ENCODE measurements around the gene TEX48. TPM values are rescaled to one million over a fixed set of nuclear protein-coding genes. Genes with fewer than 3 reads are reported as not detected.
A peak's percentile ranks its signal among the peaks of the same experiment; 100 is the strongest.

TEX48 gene
- total RNA-seq, 6 experiments from 2014 or later = not detected

GRCh38 chr9:114652776-114653555 is 29.0 kb downstream of the TEX48 start:
- DNase-seq = peak; percentile 61
- Mint-ChIP-seq H3K4me1 (ENCODE audit: low read depth) (peaks cover 32% of the 10 kb centered on the region), H3K36me3 (ENCODE audit: low read depth) (no peaks in the 10 kb centered on the region), H3K9me3 (no peaks in the 10 kb centered on the region), H3K4me3 (peak overlapping the region; percentile 45; the same call in 1 of the 2 replicates), H3K27me3 (ENCODE audit: insufficient read depth) (peaks cover 3% of the 10 kb centered on the region), H3K27ac (peak overlapping the region; percentile 89)
- TF ChIP-seq, protein P1, sequence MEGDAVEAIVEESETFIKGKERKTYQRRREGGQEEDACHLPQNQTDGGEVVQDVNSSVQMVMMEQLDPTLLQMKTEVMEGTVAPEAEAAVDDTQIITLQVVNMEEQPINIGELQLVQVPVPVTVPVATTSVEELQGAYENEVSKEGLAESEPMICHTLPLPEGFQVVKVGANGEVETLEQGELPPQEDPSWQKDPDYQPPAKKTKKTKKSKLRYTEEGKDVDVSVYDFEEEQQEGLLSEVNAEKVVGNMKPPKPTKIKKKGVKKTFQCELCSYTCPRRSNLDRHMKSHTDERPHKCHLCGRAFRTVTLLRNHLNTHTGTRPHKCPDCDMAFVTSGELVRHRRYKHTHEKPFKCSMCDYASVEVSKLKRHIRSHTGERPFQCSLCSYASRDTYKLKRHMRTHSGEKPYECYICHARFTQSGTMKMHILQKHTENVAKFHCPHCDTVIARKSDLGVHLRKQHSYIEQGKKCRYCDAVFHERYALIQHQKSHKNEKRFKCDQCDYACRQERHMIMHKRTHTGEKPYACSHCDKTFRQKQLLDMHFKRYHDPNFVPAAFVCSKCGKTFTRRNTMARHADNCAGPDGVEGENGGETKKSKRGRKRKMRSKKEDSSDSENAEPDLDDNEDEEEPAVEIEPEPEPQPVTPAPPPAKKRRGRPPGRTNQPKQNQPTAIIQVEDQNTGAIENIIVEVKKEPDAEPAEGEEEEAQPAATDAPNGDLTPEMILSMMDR (IDR thresholded peaks at IDR 0.05) = no peak

DNA sequence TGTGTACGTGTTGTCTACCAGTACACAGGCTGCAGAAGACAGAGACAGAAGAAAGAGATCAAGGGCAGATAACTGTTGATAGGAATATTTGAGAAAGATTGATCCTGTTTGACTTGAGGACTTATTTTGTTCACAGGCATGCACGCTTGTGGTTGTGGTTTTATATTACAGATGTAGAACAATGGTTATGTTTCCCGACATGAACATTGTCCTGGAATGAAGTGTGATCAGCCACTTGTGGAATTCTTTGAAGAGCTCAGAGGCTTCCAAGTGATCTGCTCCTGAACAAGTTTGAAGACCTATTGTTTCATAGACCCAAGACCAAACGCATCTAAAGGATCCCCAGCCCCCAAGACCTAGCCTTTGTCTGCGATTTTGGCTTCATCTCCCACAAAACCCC is 38.1 kb downstream of the TEX48 start:
- TF ChIP-seq, protein P1 (IDR thresholded peaks at IDR 0.05) = no peak
- DNase-seq = no peak

GRCh38 chr9:114643001-114643400 is 39.0 kb downstream of the TEX48 start:
- no peak overlapping the region for H3K27ac Mint-ChIP-seq
- 0 out of 2 replicates have a peak, but pooled peaks cover 10% of the 10 kb centered on the region for H3K36me3 Mint-ChIP-seq (ENCODE audit: low read depth)
- no peak for DNase-seq
- no peaks in the 10 kb centered on the region; the same call in 1 of the 2 replicates for H3K27me3 Mint-ChIP-seq (ENCODE audit: insufficient read depth)
- H3K4me3 Mint-ChIP-seq = no peak overlapping the region
- TF ChIP-seq, protein P1 (IDR thresholded peaks at IDR 0.05) = no peak
- H3K9me3 Mint-ChIP-seq = no peaks in the 10 kb centered on the region
- H3K4me1 Mint-ChIP-seq (ENCODE audit: low read depth) = peaks cover 7% of the 10 kb centered on the region

More for the DNA sequence above, 38.1 kb downstream of the TEX48 start:
- no peak overlapping the region for H3K27ac Mint-ChIP-seq
- H3K36me3 Mint-ChIP-seq (ENCODE audit: low read depth) = 0 out of 2 replicates have a peak, but pooled peaks cover 10% of the 10 kb centered on the region
- H3K27me3 Mint-ChIP-seq (ENCODE audit: insufficient read depth) = no peaks in the 10 kb centered on the region
- H3K4me3 Mint-ChIP-seq = no peak overlapping the region
- H3K4me1 Mint-ChIP-seq (ENCODE audit: low read depth) = peaks cover 7% of the 10 kb centered on the region
- H3K9me3 Mint-ChIP-seq = no peaks in the 10 kb centered on the region

- Mint-ChIP-seq H3K27me3 (ENCODE audit: insufficient read depth) (no peaks in the 10 kb centered on the region; the same call in 1 of the 2 replicates), H3K27ac (no peak overlapping the region), H3K9me3 (no peaks in the 10 kb centered on the region), H3K4me1 (ENCODE audit: low read depth) (peaks cover 7% of the 10 kb centered on the region), H3K4me3 (no peak overlapping the region), H3K36me3 (ENCODE audit: low read depth) (0 out of 2 replicates have a peak, but pooled peaks cover 4% of the 10 kb centered on the region)
- TF ChIP-seq, protein P1 (IDR thresholded peaks at IDR 0.05) = no peak
- DNase-seq = no peak
Observed at GRCh38 chr9:114641967-114642366, 40.0 kb downstream of the TEX48 start.

DNA sequence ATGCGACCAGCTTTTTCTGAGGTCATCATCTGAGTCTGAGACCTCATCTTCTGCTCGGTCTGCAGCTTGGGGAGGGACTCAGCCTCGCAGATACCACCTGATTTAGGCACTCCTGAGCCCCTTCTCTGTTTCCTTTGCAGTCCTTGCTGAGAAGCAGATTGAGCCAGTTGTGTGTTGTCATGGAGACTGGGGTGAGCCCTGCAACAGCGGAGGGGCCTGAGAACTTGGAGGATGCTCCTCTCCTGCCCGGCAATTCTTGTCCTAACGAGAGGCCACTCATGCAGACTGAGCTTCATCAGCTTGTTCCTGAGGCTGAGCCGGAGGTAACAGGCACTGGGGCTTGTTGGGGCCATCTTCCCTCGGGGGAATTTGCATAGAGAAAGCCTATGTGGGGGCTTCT is 43.6 kb downstream of the TEX48 start:
- Mint-ChIP-seq H3K27ac (no peak overlapping the region), H3K27me3 (ENCODE audit: insufficient read depth) (no peaks in the 10 kb centered on the region; the same call in 1 of the 2 replicates), H3K4me3 (no peak overlapping the region), H3K9me3 (no peaks in the 10 kb centered on the region), H3K36me3 (ENCODE audit: low read depth) (no peaks in the 10 kb centered on the region; the same call in 1 of the 2 replicates), H3K4me1 (ENCODE audit: low read depth) (peaks cover 13% of the 10 kb centered on the region)
- no peak for DNase-seq
- TF ChIP-seq, protein P1 (IDR thresholded peaks at IDR 0.05) = no peak

Data from HFFc6 (cell line).